HepG2 (cell line): Measurements from ENCODE around the gene GLRX2. TPM values are rescaled to one million over a fixed set of nuclear protein-coding genes. Genes with fewer than 3 reads are reported as not detected.

ENCODE experiments used
- AFF4 ChIP-seq: sonication (generic); formaldehyde crosslinking; IDR thresholded peaks from 2 replicates; pipeline ENCODE4 v1.4.0; 2020; ENCODE audit warnings: missing genetic modification reagents
- ASH2L ChIP-seq: fragments of 300-600, 200-600 bp; sonication (generic); IDR thresholded peaks from 2 replicates; pipeline ENCODE4 v1.7.0; 2017; ENCODE audit warnings: low read depth, mild to moderate bottlenecking, moderate library complexity, mixed read lengths, low read length; ENCODE audit not compliant: insufficient read length
- CTCF ChIP-seq: sonication (generic); formaldehyde crosslinking; IDR thresholded peaks from 2 replicates; pipeline ENCODE4 v1.5.0; 2020; ENCODE audit warnings: mild to moderate bottlenecking, missing genetic modification reagents, moderate library complexity
- HMG20B ChIP-seq: conservative IDR thresholded peaks from 2 replicates; pipeline ENCODE4 v1.6.1; 2016; ENCODE audit warnings: missing genetic modification reagents, missing compliant biosample characterization
- KLF13 ChIP-seq: sonication (generic); formaldehyde crosslinking; IDR thresholded peaks from 2 replicates; pipeline ENCODE4 v1.4.0; 2020; ENCODE audit warnings: mild to moderate bottlenecking, missing genetic modification reagents
- NR2F1 ChIP-seq, 2 experiments: fragments of 450-650 bp in 1 of 2; formaldehyde crosslinking in 1 of 2; IDR thresholded peaks; 2 replicates each; pipeline versions ENCODE4 v1.5.0 to v1.6.1; 2016 to 2020; ENCODE audit warnings: mild to moderate bottlenecking in 1 of 2, missing compliant biosample characterization in 1 of 2, missing genetic modification reagents in 1 of 2, moderate library complexity in 1 of 2
- TFE3 ChIP-seq: IDR thresholded peaks from 2 replicates; pipeline ENCODE4 v1.6.1; 2016
- ZBTB38 ChIP-seq: sonication (generic); formaldehyde crosslinking; IDR thresholded peaks from 2 replicates; pipeline ENCODE4 v1.5.1; 2020; ENCODE audit warnings: mild to moderate bottlenecking, missing genetic modification reagents
- ZBTB43 ChIP-seq: sonication (generic); formaldehyde crosslinking; conservative IDR thresholded peaks from 2 replicates; pipeline ENCODE4 v1.4.0; 2020; ENCODE audit warnings: missing genetic modification reagents
- ZFP1 ChIP-seq: IDR thresholded peaks from 2 replicates; pipeline ENCODE4 v1.6.1; 2016
- ZNF670 ChIP-seq: sonication (generic); formaldehyde crosslinking; IDR thresholded peaks from 2 replicates; pipeline ENCODE4 v1.8.0; 2022; ENCODE audit warnings: mild to moderate bottlenecking, missing genetic modification reagents, borderline replicate concordance
- ZNF766 ChIP-seq: sonication (generic); formaldehyde crosslinking; IDR thresholded peaks from 2 replicates; pipeline ENCODE4 v1.5.0; 2020; ENCODE audit warnings: missing genetic modification reagents, borderline replicate concordance
- polyA plus RNA-seq, 8 experiments: library from polyadenylated mRNA; depleted of rRNA in 3 of 8; stranded (reverse) in 7 of 8; unstranded in 1 of 8; fragments of >200 nt; fragmentation: Illumina TruSeq in 4 of 8; extraction: Trizol in 4 of 8; gene quantifications; 2 replicates each; pipeline versions ENCODE4 v1.2.1 to v1.2.3, GENCODE V29; 2011 to 2016; ENCODE audit warnings: low read depth in 4 of 8, missing spikeins in 1 of 8, mixed read lengths in 1 of 8; ENCODE audit not compliant: insufficient read depth in 1 of 8
- total RNA-seq, 5 experiments: library from RNA; depleted of rRNA; stranded (reverse); fragments of >200 nt; fragmentation: Illumina TruSeq; extraction: Trizol; gene quantifications; 2 replicates each; pipeline ENCODE4 v1.2.3, GENCODE V29; 2016; ENCODE audit warnings: low read depth in 1 of 5
- TF ChIP-seq, protein P1 (sequence below): sonication (generic); formaldehyde crosslinking; IDR thresholded peaks from 2 replicates; pipeline ENCODE4 v1.4.0; 2020; ENCODE audit warnings: mild to moderate bottlenecking, missing genetic modification reagents
- TF ChIP-seq, protein P2 (sequence below): sonication (generic); formaldehyde crosslinking; IDR thresholded peaks from 2 replicates; pipeline ENCODE4; 2020; ENCODE audit warnings: missing genetic modification reagents, mild to moderate bottlenecking, borderline replicate concordance

The GLRX2 gene
- total and polyA plus RNA-seq, 2 of the 13 experiments (the other 11 are each of a cell fraction or from before 2014, with no cell fraction given), result 11.9 to 39.0 TPM

GRCh38 chr1:193104907-193105820 is at the start of gene GLRX2 (continued):
- peak; percentile 24; the same call in 1 of the 2 replicates for TF ChIP-seq ZNF670
- peak; percentile 49; the same call in 1 of the 2 replicates for TF ChIP-seq ZNF766
- peak in 1 of 2 experiments; percentile 33; a peak in 1 of 4 replicates for TF ChIP-seq NR2F1 (CRISPR knock-in tag; IDR thresholded peaks at IDR 0.05)
- TF ChIP-seq CTCF (CRISPR knock-in tag), result peak; percentile 37
- no peak for TF ChIP-seq HMG20B (CRISPR knock-in tag)
- no peak for TF ChIP-seq ZBTB43
- TF ChIP-seq AFF4 (CRISPR knock-in tag), result 0 out of 2 replicates have a peak, but pooled peaks have one; percentile 52
- no peak for TF ChIP-seq ZFP1 (CRISPR knock-in tag)
- TF ChIP-seq TFE3, result peak; percentile 49; the same call in 1 of the 2 replicates
- peak; percentile 86; the same call in 1 of the 2 replicates for TF ChIP-seq ZBTB38 (CRISPR knock-in tag)
- TF ChIP-seq ASH2L, result peak; percentile 74
- no peak for TF ChIP-seq KLF13
- TF ChIP-seq, protein P1, sequence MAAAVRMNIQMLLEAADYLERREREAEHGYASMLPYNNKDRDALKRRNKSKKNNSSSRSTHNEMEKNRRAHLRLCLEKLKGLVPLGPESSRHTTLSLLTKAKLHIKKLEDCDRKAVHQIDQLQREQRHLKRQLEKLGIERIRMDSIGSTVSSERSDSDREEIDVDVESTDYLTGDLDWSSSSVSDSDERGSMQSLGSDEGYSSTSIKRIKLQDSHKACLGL (CRISPR knock-in tag), result peak; percentile 56; the same call in 1 of the 2 replicates
- TF ChIP-seq, protein P2, sequence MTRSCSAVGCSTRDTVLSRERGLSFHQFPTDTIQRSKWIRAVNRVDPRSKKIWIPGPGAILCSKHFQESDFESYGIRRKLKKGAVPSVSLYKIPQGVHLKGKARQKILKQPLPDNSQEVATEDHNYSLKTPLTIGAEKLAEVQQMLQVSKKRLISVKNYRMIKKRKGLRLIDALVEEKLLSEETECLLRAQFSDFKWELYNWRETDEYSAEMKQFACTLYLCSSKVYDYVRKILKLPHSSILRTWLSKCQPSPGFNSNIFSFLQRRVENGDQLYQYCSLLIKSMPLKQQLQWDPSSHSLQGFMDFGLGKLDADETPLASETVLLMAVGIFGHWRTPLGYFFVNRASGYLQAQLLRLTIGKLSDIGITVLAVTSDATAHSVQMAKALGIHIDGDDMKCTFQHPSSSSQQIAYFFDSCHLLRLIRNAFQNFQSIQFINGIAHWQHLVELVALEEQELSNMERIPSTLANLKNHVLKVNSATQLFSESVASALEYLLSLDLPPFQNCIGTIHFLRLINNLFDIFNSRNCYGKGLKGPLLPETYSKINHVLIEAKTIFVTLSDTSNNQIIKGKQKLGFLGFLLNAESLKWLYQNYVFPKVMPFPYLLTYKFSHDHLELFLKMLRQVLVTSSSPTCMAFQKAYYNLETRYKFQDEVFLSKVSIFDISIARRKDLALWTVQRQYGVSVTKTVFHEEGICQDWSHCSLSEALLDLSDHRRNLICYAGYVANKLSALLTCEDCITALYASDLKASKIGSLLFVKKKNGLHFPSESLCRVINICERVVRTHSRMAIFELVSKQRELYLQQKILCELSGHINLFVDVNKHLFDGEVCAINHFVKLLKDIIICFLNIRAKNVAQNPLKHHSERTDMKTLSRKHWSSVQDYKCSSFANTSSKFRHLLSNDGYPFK, result 0 out of 2 replicates have a peak, but pooled peaks have one; percentile 36
